Left colon (tissue), 2 donors: ENCODE data around the gene TCOF1. TPM values are rescaled to one million over a fixed set of nuclear protein-coding genes. Genes with fewer than 3 reads are reported as not detected.

ENCODE experiments used
- ATAC-seq: fragments of 200-7000 bp; cut with Tn5 transposase; one replicate; pipeline ENCODE4 v1.9.1; 2020; ENCODE audit warnings: mild to moderate bottlenecking, moderate library complexity
- DNase-seq, 2 donors: peaks; one replicate each; pipeline ENCODE4 v3.0.0-alpha.2; 2020
- intact Hi-C, 2 donors: fragments of 100-400 bp; cut with DNase I in 1 of 2; cut with micrococcal nuclease in 1 of 2; formaldehyde crosslinking; loops; one replicate each; pipeline versions ENCODE4 v1.11.2 to v1.14.0; 2022; cut with DNase I, micrococcal nuclease
- total RNA-seq, 2 donors: library from RNA; stranded (reverse); fragmentation: NEBNext Ultra II Directional; extraction: Animal tissue kit (Norgen Biotek cat#: 25700); gene quantifications; one replicate each; pipeline ENCODE4 v1.2.1, GENCODE V29; 2021
- donor health status: DM: no; HTN: no; CAD: no.
- donor health status: DM: yes; HTN: yes; CAD: no.

TCOF1 gene
- total RNA-seq, 2 donors from 2014 or later, result 14.6 to 21.7 TPM

DNA sequence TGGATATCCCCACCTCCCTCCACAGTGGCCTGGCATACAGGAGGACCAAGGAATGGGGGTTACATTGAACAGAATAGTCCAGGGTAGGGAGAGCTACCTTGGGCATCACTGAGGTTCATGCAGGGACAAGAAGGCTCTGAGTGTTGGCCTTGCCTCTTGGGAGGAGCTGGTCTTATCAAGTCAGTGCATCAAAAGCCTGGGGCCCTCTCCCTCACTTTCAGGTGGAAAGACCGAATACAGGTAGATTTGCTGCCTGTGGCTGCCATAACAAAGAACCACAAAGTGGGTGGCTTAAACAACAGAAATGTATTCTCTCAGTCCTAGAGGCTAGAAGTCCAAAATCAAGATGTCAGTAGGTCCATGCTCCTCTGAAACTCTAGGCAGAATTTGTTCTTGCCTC lies 36.3 kb upstream of the TCOF1 start:
- DNase-seq (no peak), ATAC-seq (no peak)
- intact Hi-C loops, result no loop called here

DNA sequence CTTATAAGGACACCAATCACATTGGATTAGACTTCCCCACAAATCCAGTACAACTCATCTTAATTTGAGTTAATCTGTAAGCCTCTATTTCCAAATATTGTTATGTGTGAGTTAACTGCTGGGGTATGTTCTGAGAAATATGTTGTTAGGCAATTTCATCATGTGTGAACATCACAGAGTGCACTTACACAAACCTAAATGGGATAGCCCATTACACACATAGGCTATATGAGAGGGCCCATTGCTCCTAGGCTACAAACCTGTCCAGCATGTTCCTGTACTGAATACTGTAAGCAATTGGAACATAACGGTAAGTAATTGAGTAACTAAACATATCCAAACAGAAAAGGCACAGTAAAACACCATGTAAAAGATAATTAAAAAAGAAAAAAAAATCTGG lies 35.7 kb upstream of the TCOF1 start:
- intact Hi-C loops, result no loop called here
- DNase-seq (no peak), ATAC-seq (no peak)

GRCh38 chr5:150322202-150322601 lies 35.3 kb upstream of the TCOF1 start:
- ATAC-seq (no peak), DNase-seq (no peak)
- intact Hi-C loops, result no loop called here

DNA sequence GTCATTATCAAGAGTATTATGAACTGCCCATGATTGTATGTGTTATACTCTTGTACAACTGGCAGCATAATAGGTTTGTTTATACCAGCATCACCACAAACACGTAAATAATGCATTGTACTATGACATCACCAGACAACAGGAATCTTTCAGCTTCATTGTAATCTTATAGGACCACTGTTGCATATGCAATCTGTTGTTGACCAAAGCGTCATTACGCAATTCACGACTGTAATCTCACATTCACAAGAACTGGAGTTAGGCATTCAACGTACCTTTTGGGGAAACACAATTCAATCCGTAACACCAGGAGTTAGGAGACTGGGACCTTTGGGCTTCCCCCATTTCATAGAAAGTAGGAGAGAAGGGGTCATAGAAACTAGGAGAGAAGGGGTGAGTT lies 34.4 kb upstream of the TCOF1 start:
- no peak for DNase-seq
- intact Hi-C loops, result no loop called here
- ATAC-seq, result no peak

- ATAC-seq (no peak), DNase-seq (no peak)
Measured at GRCh38 chr5:150323819-150324218, 33.7 kb upstream of the TCOF1 start.

DNA sequence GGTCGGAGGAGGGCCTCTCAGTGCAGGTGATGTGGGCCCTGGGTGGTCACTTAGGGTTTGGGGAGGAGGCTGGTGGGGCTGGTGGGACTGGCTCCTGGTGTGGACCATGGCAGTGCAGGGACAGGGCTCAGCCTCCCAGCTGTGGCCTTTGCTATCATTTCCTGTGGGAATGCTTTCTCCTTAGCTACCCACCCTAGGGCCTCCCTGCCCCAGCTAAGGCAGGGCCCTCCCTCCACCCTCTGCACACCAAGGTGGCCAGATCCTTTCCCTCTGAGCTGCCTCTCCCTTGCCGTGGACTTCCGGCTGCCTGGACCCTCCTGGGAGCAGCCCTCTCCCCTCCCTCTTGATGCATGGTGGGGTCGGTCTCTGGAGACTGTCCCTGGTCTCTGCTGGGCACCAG lies 32.1 kb upstream of the TCOF1 start:
- no peak for ATAC-seq
- intact Hi-C loops, result no loop called here
- no peak for DNase-seq

More at GRCh38 chr5:150323819-150324218, 33.7 kb upstream of the TCOF1 start:
- intact Hi-C loops, result no loop called here

- DNase-seq, result no peak
- intact Hi-C loops, result no loop called here
Measured at GRCh38 chr5:150326707-150327106, 30.8 kb upstream of the TCOF1 start.

DNA sequence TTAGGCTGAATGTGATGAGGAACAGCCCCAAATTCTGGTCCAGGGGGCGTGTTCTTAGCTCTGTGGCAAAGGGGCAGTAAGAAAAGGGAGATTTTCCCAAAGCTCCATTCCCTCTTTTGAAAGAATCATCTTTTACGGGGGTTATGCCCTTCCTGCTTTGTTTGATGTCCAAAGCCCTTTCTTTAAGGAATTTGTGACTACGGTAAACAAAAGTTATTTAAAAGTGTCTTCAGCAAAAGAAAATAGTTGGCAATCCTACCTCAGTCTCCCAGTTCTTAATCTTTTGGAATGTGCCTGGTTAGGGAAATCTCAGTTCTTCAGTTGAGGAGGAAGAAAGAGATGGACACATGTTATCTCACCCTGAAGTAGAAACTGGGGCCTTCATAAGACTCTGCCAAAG lies 30.4 kb upstream of the TCOF1 start:
- intact Hi-C loops, result no loop called here
- no peak for ATAC-seq
- no peak for DNase-seq

More at GRCh38 chr5:150326707-150327106, 30.8 kb upstream of the TCOF1 start:
- ATAC-seq, result no peak

DNA sequence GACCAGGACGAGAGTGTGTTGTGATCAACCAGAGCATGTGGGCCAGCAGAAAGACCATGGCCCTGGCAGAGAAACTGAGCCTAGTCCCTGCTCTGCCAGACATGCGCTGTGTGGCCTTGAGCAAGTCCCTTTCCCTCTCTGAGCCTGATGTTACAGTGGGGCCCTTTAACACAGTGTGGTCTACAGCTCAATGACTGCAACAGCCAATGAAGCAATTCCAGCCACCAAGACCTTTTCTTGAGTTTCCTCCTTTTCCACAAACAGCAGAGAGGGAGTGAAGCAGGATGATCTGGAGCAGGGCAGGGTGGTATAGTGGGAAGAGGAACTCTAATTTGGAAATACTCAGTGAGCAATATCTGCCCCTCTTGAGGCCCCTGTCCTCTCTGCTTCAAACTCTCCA lies 29.0 kb upstream of the TCOF1 start:
- no peak for ATAC-seq
- intact Hi-C loops, result no loop called here
- no peak for DNase-seq

- ATAC-seq (no peak), DNase-seq (no peak)
- intact Hi-C loops, result no loop called here
Measured at GRCh38 chr5:150329038-150329437, 28.5 kb upstream of the TCOF1 start.

DNA sequence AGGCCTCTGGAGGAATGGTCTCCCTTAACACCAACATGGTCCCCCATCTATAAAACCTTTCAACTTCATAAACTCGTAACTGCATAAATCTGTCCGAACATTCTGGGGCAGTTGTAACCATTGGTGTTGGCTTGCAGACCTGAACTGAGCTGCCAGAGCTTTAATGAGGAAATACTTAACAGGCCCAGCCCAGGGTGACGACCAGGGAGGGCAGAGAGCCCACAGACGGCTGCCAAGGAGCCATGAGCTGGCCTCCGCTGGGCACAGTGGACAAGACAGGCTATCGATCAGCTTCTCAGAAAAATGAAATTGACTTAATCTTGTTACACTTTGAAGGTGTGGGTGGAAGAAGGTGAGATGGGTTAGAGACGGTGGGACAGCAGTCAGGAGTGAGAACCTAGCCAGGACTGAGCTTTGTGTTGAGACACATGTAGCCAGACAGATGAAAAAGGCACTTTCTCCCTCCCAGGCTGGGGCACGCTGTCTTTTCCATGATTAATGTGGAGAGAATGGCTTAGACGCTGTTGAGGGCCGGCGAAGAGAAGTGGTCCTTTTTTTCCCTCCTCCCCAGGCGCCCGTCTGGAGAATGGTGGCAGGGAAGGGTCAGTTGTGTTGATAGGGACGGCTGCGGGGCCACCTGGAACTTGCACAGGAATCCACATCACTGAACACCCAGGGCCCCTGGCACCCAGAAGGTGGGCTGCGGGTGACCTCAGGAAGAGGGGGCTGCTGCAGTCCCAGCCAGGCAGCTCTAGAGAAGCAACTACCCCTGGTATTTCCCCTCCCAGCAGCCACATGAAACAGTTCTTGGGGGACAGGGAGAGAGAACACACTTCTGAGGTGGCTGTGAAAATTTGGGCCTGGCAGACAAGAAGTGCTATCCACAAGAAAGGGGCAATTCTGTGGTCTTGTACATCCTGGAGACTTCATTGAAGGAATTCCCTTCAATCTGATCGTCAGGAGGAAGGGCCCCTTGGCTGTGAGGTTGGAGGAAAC lies 27.3 kb upstream of the TCOF1 start:
- intact Hi-C loops, result no loop called here
- ATAC-seq, result no peak
- DNase-seq, result no peak

- ATAC-seq (no peak), DNase-seq (no peak)
- intact Hi-C loops, result no loop called here
Measured at GRCh38 chr5:150333400-150333799, 24.1 kb upstream of the TCOF1 start.

- ATAC-seq, result no peak
- intact Hi-C loops, result no loop called here
- DNase-seq, result no peak
Measured at GRCh38 chr5:150335778-150336177, 21.7 kb upstream of the TCOF1 start.

DNA sequence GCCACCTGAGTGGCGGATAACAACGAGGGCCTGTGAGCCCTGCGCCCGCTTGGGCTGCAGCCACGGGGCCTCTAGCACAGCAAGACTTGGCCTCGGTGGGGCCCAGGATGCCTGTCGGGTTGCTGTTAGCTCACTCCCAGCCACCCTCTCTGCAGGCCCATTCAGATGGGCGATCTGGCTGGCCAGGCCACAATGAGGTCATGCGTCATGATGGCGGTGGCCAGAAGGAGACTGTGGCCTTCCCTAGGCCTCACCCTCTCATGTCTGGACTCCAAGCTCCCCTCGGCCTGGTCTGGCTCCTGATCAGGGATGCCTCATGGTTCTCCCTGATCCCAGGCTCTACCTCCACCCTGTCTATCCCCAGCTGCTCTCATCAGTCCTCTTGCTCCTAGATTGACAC lies 19.0 kb upstream of the TCOF1 start:
- DNase-seq (no peak), ATAC-seq (no peak)
- intact Hi-C loops, result no loop called here

DNA sequence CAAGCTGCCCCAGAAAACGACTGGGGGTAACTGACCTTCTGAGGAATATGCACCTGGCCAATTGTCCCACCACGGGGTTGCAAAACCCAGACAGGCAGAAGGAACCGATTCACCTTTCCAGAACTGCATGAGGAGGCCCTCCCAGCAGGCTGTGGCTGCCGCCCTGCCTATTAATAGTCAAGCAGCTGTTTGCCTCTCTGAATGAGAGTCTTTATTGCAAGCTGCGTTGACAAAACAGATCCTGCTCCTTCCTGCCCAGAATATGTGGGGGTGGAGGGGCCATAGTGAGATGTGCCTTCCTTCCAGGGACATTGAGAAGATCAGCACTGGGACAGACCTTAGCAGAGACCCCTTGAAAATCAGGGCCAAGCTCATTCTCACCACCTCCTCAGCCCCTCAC lies 18.3 kb upstream of the TCOF1 start:
- ATAC-seq (no peak), DNase-seq (no peak)
- intact Hi-C loops, result no loop called here

DNA sequence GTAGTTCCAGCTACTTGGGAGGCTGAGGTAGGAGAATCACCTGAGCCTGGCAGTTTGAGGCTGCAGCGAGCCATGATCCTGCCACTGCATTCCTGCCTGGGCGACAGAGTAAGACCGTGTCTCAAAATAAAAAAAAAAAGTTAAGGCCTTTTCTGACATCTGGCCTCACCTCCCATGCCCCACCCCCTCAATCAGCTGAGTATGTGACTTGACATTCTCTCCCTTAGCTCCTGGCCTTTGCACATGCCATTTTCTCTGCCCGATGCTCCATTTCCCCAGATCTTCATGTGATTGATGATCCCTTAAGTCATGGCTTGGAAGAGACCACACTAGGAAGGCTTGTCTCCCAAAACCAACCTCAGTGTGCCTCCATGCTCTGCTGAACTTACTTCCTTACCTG lies 17.7 kb upstream of the TCOF1 start:
- intact Hi-C loops, result no loop called here
- DNase-seq (no peak), ATAC-seq (no peak)

DNA sequence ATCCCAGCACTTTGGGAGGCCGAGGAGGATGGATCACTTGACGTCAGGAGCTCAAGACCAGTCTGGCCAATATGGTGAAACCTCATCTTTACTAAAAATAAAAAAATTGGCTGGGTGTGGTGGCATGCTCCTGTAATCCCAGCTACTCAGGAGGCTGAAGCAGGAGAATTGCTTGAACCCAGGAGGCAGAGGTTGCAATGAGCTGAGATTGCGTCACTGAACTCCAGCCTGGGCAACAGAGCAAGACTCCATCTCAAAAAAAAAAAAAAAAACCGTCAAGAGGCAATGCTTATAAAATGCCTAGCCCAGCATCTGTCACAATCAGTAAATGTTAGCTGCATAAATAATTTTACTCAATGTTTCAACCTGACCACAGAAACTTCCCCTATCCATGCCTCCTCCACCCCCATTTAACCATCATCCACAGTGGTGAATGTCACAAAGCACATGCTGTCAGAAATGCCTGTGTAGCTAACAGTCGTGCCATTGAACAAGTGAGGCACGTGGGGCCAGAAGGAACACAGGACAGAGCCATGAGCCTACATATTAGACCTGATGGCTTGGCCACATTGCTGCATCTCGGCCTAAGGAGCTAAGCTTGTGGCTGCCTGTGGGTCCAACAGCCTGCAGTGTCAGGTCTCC lies 16.8 kb upstream of the TCOF1 start:
- ATAC-seq (no peak), DNase-seq (no peak)
- intact Hi-C loops, result no loop called here

DNA sequence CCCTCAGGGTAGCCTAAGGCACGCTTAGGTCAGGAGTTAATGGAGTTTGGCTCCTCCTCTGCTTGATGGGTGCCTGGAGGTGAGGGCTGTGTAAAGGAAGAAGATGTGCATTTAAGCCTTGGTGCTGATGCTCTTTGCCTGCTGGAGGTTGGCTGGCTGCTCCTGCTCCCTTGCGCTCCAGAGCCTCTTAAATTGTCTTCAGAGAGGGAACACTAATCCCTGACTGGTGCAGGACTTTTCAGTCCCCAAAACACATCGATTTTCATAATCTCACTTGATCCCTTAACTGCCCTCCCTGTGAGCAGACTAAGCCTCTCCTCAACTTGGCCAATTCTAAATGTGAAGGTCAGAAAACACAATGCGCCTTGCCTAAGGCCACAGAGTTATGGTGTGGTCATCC lies 16.2 kb upstream of the TCOF1 start:
- no peak for ATAC-seq
- intact Hi-C loops, result no loop called here
- no peak for DNase-seq

DNA sequence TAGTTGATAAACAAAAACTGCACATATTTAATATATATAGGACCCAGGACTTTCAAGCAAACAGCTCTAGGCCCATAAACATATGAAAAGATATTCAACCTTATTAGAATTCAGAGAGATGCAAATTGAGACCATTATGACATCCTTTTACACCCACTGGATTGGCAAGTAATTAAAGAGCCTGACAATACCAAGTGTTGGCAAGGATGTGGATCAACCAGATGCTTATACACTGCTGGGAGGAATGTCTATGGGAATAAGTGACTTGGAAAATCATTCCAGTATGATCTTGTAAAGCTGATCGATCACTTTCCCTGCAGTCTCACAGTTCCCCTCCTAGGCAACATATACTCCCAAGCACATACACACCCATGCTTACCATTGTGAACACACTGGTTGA lies 15.5 kb upstream of the TCOF1 start:
- no peak for ATAC-seq
- no peak for DNase-seq
- intact Hi-C loops, result no loop called here

DNA sequence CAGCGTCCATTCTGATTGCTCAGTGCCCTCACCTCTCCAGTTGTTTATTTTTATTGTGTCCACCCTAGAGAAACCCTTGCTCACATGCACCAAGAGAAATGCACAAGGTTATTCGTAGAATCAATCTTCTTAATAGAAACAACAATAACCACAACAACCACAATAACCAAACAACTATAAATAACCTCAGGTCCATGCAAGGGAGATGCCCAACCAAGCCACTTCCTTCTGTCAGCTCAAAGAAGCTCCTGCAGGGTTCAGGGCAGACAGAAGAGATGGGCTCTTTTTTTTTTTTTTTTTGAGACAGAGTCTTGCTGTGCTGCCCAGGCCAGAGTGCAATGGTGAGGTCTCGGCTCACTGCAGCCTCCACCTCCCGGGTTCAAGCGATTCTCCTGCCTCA lies 14.9 kb upstream of the TCOF1 start:
- intact Hi-C loops, result no loop called here
- DNase-seq, result no peak
- no peak for ATAC-seq
